GM12878 (cell line): ENCODE data around the gene NCAN. TPM values are rescaled to one million over a fixed set of nuclear protein-coding genes. Genes with fewer than 3 reads are reported as not detected.
A peak's percentile ranks its signal among the peaks of the same experiment; 100 is the strongest.

Experiments
- ASH2L ChIP-seq: fragments of 300-600, 200-600 bp; sonication (generic); IDR thresholded peaks from 2 replicates; pipeline ENCODE4 v1.6.1; 2017; ENCODE audit warnings: low read depth, mild to moderate bottlenecking, borderline replicate concordance
- BMI1 ChIP-seq: fragments of 450-650 bp; IDR thresholded peaks from 2 replicates; pipeline ENCODE4 v1.6.1; 2016; ENCODE audit warnings: mild to moderate bottlenecking, moderate library complexity, borderline replicate concordance
- BRCA1 ChIP-seq: IDR thresholded peaks from 2 replicates; pipeline ENCODE4 v1.6.1; 2011; ENCODE audit warnings: low read depth, low read length, improper control_type of control experiment
- EGR1 ChIP-seq, 2 experiments: IDR thresholded peaks; 1 replicate in 1 of 2; 2 replicates in 1 of 2; pipeline ENCODE4 v1.6.1; 2011 to 2012; ENCODE audit warnings: low read depth in 2 of 2, low read length in 2 of 2, borderline replicate concordance in 1 of 2, mild to moderate bottlenecking in 1 of 2, moderate library complexity in 1 of 2
- ETV6 ChIP-seq, 2 experiments: fragments of 450-650 bp in 1 of 2; IDR thresholded peaks in 1 of 2; conservative IDR thresholded peaks in 1 of 2; 2 replicates each; pipeline ENCODE4 v1.6.1; 2014; ENCODE audit warnings: antibody characterized with exemption in 1 of 2, borderline replicate concordance in 1 of 2, low read depth in 1 of 2, mild to moderate bottlenecking in 1 of 2, moderate library complexity in 1 of 2
- EZH2 ChIP-seq: IDR thresholded peaks from 2 replicates; pipeline ENCODE4 v1.6.1; 2012; ENCODE audit warnings: low read depth, mild to moderate bottlenecking, control low read depth, inconsistent platforms, low read length, borderline replicate concordance; ENCODE audit not compliant: control insufficient read depth
- FOXK2 ChIP-seq: fragments of 450-650 bp; IDR thresholded peaks from 2 replicates; pipeline ENCODE4 v1.6.1; 2017; ENCODE audit warnings: mild to moderate bottlenecking, moderate library complexity
- HSF1 ChIP-seq: fragments of 150-350 bp; IDR thresholded peaks from 2 replicates; pipeline ENCODE4 v1.6.1; 2014; ENCODE audit warnings: mild to moderate bottlenecking, low read depth, low read length
- JUNB ChIP-seq: IDR thresholded peaks from 2 replicates; pipeline ENCODE4 v1.6.1; 2016; ENCODE audit warnings: antibody characterized with exemption, mild to moderate bottlenecking
- MYB ChIP-seq: fragments of 150-350 bp; IDR thresholded peaks from 2 replicates; pipeline ENCODE4 v1.6.1; 2014; ENCODE audit warnings: mild to moderate bottlenecking, low read depth, low read length, borderline replicate concordance
- NFIC ChIP-seq: IDR thresholded peaks from 2 replicates; pipeline ENCODE4 v1.6.1; 2012; ENCODE audit warnings: low read depth, mild to moderate bottlenecking, inconsistent platforms, low read length, moderate library complexity
- NFYA ChIP-seq: IDR thresholded peaks from 2 replicates; pipeline ENCODE4 v1.6.1; 2011; ENCODE audit warnings: low read depth, mild to moderate bottlenecking, low read length, improper control_type of control experiment, borderline replicate concordance
- PML ChIP-seq: IDR thresholded peaks from 2 replicates; pipeline ENCODE4 v1.6.1; 2012; ENCODE audit warnings: low read length, inconsistent platforms
- POLR2AphosphoS2 ChIP-seq: IDR thresholded peaks from 2 replicates; pipeline ENCODE4 v1.6.1; 2011; ENCODE audit warnings: low read depth, mild to moderate bottlenecking, low read length, improper control_type of control experiment, moderate library complexity
- POLR2AphosphoS5 ChIP-seq: IDR thresholded peaks from 2 replicates; pipeline ENCODE4 v1.6.1; 2011; ENCODE audit warnings: mild to moderate bottlenecking, low read length, inconsistent platforms
- POU2F2 ChIP-seq: IDR thresholded peaks from 3 replicates; pipeline ENCODE4 v1.6.1; 2011; ENCODE audit warnings: low read depth, mild to moderate bottlenecking, low read length, borderline replicate concordance
- RAD51 ChIP-seq: fragments of 450-650 bp; IDR thresholded peaks from 2 replicates; pipeline ENCODE4 v1.6.1; 2016; ENCODE audit warnings: moderate library complexity, mild to moderate bottlenecking, inconsistent platforms
- RCOR1 ChIP-seq: conservative IDR thresholded peaks from 2 replicates; pipeline ENCODE4 v1.6.1; 2012; ENCODE audit warnings: low read depth, low read length, improper control_type of control experiment
- TCF3 ChIP-seq: IDR thresholded peaks from 2 replicates; pipeline ENCODE4 v1.6.1; 2012; ENCODE audit warnings: low read depth, mild to moderate bottlenecking, low read length, borderline replicate concordance; ENCODE audit not compliant: insufficient read depth
- ZBTB11 ChIP-seq: fragments of 450-650 bp; formaldehyde crosslinking; IDR thresholded peaks from 2 replicates; pipeline ENCODE4 v1.5.0; 2022; ENCODE audit warnings: mild to moderate bottlenecking, missing genetic modification characterization
- ZNF207 ChIP-seq: fragments of 450-650 bp; IDR thresholded peaks from 2 replicates; pipeline ENCODE4 v1.6.1; 2014; ENCODE audit warnings: antibody characterized with exemption, mild to moderate bottlenecking, borderline replicate concordance
- ZNF217 ChIP-seq: fragments of 450-650 bp; IDR thresholded peaks from 2 replicates; pipeline ENCODE4 v1.6.1; 2017; ENCODE audit warnings: antibody characterized with exemption, mild to moderate bottlenecking
- polyA plus RNA-seq, 11 experiments: library from polyadenylated mRNA; depleted of rRNA in 4 of 11; unstranded in 6 of 11; stranded (reverse) in 5 of 11; fragments of >200 nt; fragmentation: Nextera tagmentation in 4 of 11; fragmentation: Illumina TruSeq in 1 of 11; extraction: Ambion mirVana in 4 of 11; extraction: Trizol in 1 of 11; gene quantifications; 1 replicate in 1 of 11; 2 replicates in 10 of 11; pipeline versions ENCODE4 v1.2.1 to v1.2.3, GENCODE V29; 2011 to 2016; ENCODE audit warnings: inconsistent platforms in 2 of 11, missing spikeins in 2 of 11, low read depth in 1 of 11
- total RNA-seq, 4 experiments: library from RNA; depleted of rRNA in 3 of 4; stranded (reverse); fragments of >200 nt in 3 of 4; fragmentation: Illumina TruSeq in 1 of 4; extraction: Trizol in 1 of 4; gene quantifications; 2 replicates each; pipeline versions ENCODE4 v1.2.1 to v1.2.3, GENCODE V29; 2013 to 2021
- TF ChIP-seq, protein P1 (sequence below): fragments of 450-650 bp; IDR thresholded peaks from 2 replicates; pipeline ENCODE4 v1.6.1; 2018; ENCODE audit warnings: mild to moderate bottlenecking, low read depth, moderate library complexity; ENCODE audit not compliant: partially characterized antibody

The NCAN gene
- total and polyA plus RNA-seq, 10 of the 15 experiments (the other 5 are each of a cell fraction or from before 2014, with no cell fraction given): 0.02 to 0.34 (median 0.12) TPM; not detected in 1

GRCh38 chr19:19170053-19170872 is 41.5 kb upstream of the NCAN start, which contains the start of gene MEF2B (continued):
- TF ChIP-seq NFYA: no peak
- no peak for TF ChIP-seq MYB
- TF ChIP-seq FOXK2: no peak
- TF ChIP-seq ZBTB11: no peak
- TF ChIP-seq EZH2: no peak
- TF ChIP-seq ZNF207: no peak
- peak; percentile 85 for TF ChIP-seq POLR2AphosphoS5
- TF ChIP-seq TCF3: peak; percentile 78; the same call in 1 of the 2 replicates
- TF ChIP-seq POLR2AphosphoS2: peak; percentile 61; the same call in 1 of the 2 replicates
- no peak for TF ChIP-seq ASH2L
- TF ChIP-seq POU2F2: peak; percentile 97; the same call in 2 of the 3 replicates
- no peak for TF ChIP-seq ETV6 (conservative IDR thresholded peaks at IDR 0.05 in 1 of 2, IDR thresholded peaks at IDR 0.05 in 1 of 2; ENCODE audit: borderline replicate concordance in 1 of 2, low read depth in 1 of 2)
- no peak for TF ChIP-seq ZNF217
- TF ChIP-seq HSF1: no peak
- no peak for TF ChIP-seq BRCA1
- TF ChIP-seq PML: no peak
- no peak for TF ChIP-seq RAD51
- no peak for TF ChIP-seq EGR1 (IDR thresholded peaks at IDR 0.05; ENCODE audit: borderline replicate concordance in 1 of 2, low read depth in 2 of 2, low read length in 2 of 2)
- no peak for TF ChIP-seq NFIC
- no peak for TF ChIP-seq RCOR1
- TF ChIP-seq JUNB: no peak
- TF ChIP-seq, protein P1, sequence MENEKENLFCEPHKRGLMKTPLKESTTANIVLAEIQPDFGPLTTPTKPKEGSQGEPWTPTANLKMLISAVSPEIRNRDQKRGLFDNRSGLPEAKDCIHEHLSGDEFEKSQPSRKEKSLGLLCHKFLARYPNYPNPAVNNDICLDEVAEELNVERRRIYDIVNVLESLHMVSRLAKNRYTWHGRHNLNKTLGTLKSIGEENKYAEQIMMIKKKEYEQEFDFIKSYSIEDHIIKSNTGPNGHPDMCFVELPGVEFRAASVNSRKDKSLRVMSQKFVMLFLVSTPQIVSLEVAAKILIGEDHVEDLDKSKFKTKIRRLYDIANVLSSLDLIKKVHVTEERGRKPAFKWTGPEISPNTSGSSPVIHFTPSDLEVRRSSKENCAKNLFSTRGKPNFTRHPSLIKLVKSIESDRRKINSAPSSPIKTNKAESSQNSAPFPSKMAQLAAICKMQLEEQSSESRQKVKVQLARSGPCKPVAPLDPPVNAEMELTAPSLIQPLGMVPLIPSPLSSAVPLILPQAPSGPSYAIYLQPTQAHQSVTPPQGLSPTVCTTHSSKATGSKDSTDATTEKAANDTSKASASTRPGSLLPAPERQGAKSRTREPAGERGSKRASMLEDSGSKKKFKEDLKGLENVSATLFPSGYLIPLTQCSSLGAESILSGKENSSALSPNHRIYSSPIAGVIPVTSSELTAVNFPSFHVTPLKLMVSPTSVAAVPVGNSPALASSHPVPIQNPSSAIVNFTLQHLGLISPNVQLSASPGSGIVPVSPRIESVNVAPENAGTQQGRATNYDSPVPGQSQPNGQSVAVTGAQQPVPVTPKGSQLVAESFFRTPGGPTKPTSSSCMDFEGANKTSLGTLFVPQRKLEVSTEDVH: no peak
- TF ChIP-seq BMI1: no peak
